SHP77 (cell line): ENCODE measurements around the gene THRA.

Source experiments
- DNase-seq, 2 experiments: peaks; one replicate each; lab custom pipeline; 2025; lab: John Stamatoyannopoulos, UW

The THRA gene

DNA sequence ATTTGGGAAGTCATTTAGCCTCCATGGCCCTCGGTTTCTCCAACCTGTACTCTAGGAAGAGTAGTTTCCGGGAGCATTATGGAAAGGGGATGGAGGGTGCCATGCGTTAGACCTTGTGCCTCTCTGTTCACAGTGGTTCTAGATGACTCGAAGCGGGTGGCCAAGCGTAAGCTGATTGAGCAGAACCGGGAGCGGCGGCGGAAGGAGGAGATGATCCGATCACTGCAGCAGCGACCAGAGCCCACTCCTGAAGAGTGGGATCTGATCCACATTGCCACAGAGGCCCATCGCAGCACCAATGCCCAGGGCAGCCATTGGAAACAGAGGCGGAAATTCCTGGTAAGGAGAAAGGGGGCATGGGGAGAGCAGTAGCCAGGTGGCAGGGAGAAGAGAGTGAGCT, 21.7 kb downstream of the THRA start:
- no peak for DNase-seq

GRCh38 chr17:40086150-40087044, 23.6 kb downstream of the THRA start:
- DNase-seq = peak; percentile 46 to 48

DNA sequence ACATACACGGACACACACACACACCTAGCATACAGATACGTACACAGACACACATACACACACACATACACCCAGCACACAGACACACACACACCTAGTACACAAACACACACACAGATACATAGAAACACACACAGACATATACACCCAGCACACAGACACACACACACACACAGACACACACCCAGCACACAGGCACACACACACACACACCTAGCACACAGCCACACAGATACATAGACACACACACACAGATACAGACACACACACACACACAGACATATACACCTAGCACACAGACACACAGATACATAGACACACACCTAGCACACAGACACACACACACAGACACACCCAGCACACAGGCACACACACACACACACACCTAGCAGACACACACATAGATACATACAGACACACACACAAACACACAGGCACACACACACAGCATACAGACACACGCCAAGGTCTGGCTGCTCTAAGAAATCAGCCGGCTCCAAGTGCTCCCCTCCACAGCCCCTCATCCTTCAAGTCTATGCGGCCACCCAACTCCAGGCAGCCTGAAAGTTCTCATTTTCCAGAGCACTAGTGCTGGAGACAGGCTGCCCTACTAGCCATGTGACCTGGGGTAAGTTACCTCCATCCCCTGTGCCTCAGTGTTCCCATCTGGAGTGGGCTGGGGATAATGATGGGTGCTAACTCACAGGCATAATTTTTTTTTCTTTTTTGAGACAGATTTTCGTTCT, 24.5 kb downstream of the THRA start:
- no peak for DNase-seq

GRCh38 chr17:40087903-40088718, 25.3 kb downstream of the THRA start:
- no peak for DNase-seq

- DNase-seq = no peak
Measured at GRCh38 chr17:40089077-40089895, 26.5 kb downstream of the THRA start.

GRCh38 chr17:40090237-40091119, 27.7 kb downstream of the THRA start:
- no peak for DNase-seq

DNA sequence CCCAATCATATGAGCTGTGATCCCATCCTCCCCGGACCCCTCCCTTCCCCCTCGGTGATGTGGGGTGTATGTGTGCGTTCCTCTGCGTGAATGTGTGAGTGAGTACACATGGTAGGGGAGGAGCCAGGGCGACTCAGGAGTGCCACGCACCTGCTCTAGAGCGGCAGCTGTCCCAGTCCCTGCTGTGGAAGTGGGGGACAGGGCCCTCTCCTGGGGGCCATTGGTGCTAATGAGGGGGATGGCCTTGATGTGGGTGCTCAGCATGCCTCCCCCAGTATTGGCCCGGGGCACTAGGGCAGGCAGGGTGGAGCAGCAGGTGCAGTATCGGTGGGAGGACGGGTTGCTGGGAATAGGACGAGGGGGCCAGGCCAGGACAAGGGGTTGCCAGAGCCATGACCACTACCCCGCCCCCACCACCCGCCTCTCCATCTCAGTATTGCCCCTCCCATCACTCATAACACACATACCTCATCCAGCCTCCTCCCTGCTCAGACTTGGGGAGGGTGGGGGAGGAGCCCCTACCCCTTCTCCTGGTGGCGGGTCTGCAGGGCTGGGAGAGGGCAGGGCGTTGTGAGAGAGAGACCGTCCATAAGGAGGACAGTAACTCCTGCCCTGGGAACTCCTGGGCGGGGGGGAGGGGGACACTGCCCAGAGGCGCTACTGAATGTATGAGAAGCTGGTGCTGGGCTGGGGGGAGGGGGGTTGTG, 29.1 kb downstream of the THRA start:
- no peak for DNase-seq

GRCh38 chr17:40092581-40092980, 29.8 kb downstream of the THRA start:
- DNase-seq = no peak

DNA sequence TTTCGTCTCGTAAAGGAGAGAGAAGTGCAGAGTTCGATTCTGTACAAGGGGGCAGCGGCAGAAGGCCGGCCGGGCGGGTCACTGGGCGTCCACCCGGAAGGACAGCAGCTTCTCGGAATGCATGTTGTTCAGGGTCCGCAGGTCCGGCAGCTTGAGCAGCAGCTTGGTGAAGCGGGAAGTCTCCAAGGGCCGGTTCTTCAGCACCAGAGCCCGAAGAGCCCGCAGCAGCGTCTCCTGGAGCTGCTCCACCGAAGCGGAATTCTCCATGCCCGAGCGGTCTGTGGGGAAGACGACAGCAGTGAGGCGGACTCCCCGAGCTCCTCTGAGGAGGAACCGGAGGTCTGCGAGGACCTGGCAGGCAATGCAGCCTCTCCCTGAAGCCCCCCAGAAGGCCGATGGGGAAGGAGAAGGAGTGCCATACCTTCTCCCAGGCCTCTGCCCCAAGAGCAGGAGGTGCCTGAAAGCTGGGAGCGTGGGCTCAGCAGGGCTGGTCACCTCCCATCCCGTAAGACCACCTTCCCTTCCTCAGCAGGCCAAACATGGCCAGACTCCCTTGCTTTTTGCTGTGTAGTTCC, 30.3 kb downstream of the THRA start:
- DNase-seq = no peak

- no peak for DNase-seq
Measured at GRCh38 chr17:40093580-40094201, 30.9 kb downstream of the THRA start.

DNA sequence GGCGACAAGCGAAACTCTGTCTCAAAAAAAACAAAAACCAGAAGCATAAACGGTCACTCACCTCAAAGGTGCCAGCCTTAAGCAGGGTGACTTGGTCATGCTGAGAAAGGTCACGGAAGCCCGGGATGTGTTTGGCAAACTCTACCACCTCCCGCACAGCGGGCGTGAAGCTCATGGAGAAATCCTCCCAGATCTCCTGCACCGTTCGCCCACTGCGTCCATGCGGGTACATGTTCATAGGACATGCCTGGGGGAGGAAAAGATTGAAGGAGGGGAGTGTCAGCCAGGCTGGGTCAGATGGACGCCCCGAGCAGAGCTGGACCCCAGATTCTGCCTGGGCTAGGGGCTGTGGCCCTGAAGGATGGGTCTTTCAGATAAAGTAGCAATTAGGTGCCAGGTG, 32.1 kb downstream of the THRA start:
- DNase-seq = no peak

- DNase-seq = no peak
Measured at GRCh38 chr17:40095351-40095943, 32.7 kb downstream of the THRA start.

DNA sequence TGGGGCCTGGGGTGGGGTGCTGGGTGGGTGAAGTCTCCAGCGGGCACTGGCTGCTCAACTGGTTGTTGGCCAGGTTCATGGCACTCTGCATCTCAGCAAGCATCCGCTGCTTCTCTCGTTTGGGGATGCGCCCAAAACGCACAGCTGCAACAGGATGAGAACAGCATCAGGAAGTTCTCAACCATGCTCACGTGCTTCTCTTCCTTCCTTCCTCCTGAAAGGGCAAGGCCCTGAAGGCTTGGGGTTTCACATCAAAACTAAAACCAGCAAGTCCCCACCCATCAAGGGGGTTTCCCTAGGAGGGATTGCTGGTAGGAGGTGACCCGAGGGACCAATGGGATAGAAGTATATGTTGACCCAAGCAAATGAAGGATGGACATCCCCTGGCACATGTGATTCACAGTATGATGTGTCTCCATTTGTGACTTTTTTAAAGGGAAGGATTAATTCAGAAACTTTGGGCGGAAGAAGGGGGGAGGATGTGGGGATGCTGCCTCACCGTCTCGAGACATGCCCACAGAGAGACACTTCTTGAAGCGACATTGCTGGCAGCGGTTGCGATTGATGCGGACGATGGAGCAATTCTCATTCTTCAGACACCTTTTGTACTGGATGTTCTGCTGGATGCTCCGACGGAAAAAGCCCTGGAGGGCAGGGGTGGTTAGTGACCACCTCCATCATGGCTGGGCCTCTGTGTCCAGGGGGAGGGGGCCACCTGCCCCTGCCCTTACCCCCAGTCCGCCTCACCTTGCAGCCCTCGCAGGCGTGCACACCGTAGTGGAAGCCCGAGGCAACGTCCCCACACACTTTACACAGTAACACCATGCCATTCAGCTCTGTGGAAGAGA, 33.4 kb downstream of the THRA start:
- DNase-seq = no peak

DNA sequence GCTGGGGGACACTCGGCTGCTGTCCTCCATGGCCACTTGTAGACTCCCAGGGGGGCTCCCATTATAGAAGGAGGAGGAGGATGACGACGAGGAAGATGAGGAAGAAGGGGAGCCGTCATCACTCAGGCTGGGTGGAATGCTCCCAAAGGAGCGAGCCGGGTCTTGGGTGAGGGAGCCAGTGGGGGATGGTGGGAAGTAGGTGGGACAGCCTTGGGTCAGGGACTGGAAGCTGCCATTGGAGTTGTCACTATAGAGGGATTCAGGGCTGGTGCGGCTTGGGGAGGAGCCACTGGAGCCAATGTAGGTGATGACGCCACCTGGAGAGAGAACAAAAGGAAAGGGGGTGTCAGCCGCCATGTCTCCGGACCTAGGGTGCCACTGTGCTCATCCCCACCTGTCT, 34.3 kb downstream of the THRA start:
- no peak for DNase-seq

DNA sequence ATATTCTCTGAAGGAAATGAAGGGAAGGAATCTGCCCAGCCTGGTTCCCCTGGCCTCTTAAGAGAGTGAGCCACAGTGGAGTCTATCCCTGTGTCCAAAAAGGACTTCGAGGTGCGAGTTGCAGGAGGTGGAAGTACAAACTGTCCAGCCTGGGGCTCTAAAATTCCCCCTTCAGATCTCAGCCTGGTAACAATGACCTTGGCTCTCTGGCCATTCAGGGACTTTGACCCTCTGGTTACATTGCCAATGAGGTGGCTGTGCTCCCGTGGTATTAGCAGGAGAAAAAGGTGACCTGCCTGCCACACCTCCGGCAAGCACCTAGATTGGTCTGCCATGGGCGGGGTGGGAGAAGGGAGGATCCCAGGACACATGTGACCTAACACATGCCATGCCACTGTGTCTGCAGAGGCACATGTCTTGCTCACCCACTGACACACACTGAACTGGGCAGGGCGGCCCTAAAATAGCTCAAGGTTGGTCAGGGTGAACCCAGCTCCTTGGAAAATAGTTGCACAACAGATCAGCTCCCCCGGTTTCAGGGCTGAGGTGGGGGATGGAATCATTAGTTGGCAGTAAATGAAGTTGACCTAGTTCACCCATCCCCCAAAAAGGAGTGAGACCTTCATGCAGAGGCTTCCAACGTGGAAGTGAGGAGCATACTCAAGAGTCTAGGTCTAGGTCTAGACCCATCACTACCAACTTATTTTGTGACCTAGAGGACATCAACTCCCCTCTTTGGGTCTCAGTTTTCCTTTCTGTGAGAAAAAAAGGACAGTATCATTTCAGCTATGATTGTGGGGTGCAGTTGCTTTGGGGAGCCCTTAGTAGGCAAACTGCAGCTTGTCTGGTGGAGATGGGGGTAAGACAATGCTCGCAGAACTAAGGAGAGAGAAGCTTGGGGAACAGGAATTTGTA, 35.4 kb downstream of the THRA start:
- DNase-seq = no peak

GRCh38 chr17:40098846-40099618, 36.3 kb downstream of the THRA start:
- DNase-seq = peak; percentile 92 to 98
